Natural killer cell (primary cell): ENCODE data around the gene SMIM34. TPM values are rescaled to one million over a fixed set of nuclear protein-coding genes. Genes with fewer than 3 reads are reported as not detected.

Source experiments
- ATAC-seq, 3 donors: fragments of 150-1000 bp in 2 of 3; fragments of 200-7000 bp in 1 of 3; cut with Tn5 transposase; 1 replicate in 1 of 3; 2 replicates in 2 of 3; pipeline ENCODE4 v1.10.0; 2021; ENCODE audit warnings: mild to moderate bottlenecking in 2 of 3, moderate library complexity in 2 of 3
- DNase-seq, 2 donors: peaks; one replicate each; pipeline versions ENCODE4 v3.0.0 to v3.0.0-alpha.2; 2013 to 2021; ENCODE audit warnings: mixed read lengths in 1 of 2
- H3K27ac ChIP-seq: one replicate; pipeline ENCODE4 v1.5.1; 2013; ENCODE audit warnings: mild to moderate bottlenecking, low read length
- H3K27me3 ChIP-seq: one replicate; pipeline ENCODE4 v1.6.1; 2013; ENCODE audit warnings: low read length; ENCODE audit not compliant: control insufficient read depth, insufficient read depth
- H3K36me3 ChIP-seq: one replicate; pipeline ENCODE4 v1.6.1; 2013; ENCODE audit warnings: low read length; ENCODE audit not compliant: control insufficient read depth, insufficient read depth
- H3K4me1 ChIP-seq: one replicate; pipeline ENCODE4 v1.6.1; 2013; ENCODE audit warnings: low read length; ENCODE audit not compliant: control insufficient read depth, insufficient read depth
- H3K4me3 ChIP-seq: one replicate; pipeline ENCODE4 v1.5.1; 2013; ENCODE audit warnings: low read length
- H3K9me3 ChIP-seq: one replicate; pipeline ENCODE4 v1.6.1; 2013; ENCODE audit warnings: low read length; ENCODE audit not compliant: control insufficient read depth, insufficient read depth
- H3K27ac Mint-ChIP-seq, 2 donors: one replicate each; pipeline ENCODE4 v1.8.0; 2022; ENCODE audit warnings: mild to moderate bottlenecking in 2 of 2, mixed read lengths in 2 of 2, moderate library complexity in 1 of 2
- H3K27me3 Mint-ChIP-seq, 2 donors: one replicate each; pipeline ENCODE4 v1.8.0; 2022; ENCODE audit warnings: low read depth in 2 of 2, mixed read lengths in 2 of 2
- H3K36me3 Mint-ChIP-seq: one replicate; pipeline ENCODE4 v1.8.0; 2022; ENCODE audit warnings: mixed read lengths
- H3K4me1 Mint-ChIP-seq, 2 donors: one replicate each; pipeline ENCODE4 v1.8.0; 2022; ENCODE audit warnings: mixed read lengths in 2 of 2
- H3K4me3 Mint-ChIP-seq: one replicate; pipeline ENCODE4 v1.8.0; 2022; ENCODE audit warnings: mild to moderate bottlenecking, moderate library complexity, mixed read lengths
- H3K9me3 Mint-ChIP-seq, 2 donors: one replicate each; pipeline ENCODE4 v1.8.0; 2022; ENCODE audit warnings: mixed read lengths in 2 of 2
- WGBS: methylation state at CpG from one replicate; pipeline ENCODE4 v1.1.7; 2013; ENCODE audit warnings: missing lambda C conversion rate; ENCODE audit not compliant: insufficient coverage; 5-methylcytosine and 5-hydroxymethylcytosine counted together
- intact Hi-C: fragments of 100-400 bp; cut with micrococcal nuclease; formaldehyde crosslinking; loops from one replicate; pipeline ENCODE4 v1.14.2; 2022
- total RNA-seq, 4 donors: library from RNA; stranded (reverse); fragments of 120-200 nt in 1 of 4; gene quantifications; one replicate each; pipeline versions ENCODE4 v1.2.3 to v1.2.4, GENCODE V29; 2013 to 2022
- TF ChIP-seq, protein P1 (sequence below): fragments of 200-600 bp; IDR thresholded peaks from one replicate; pipeline ENCODE4 v1.8.0; 2022; ENCODE audit warnings: antibody characterized with exemption

SMIM34 gene
- total RNA-seq, 3 donors from 2014 or later (not counting 1 experiment from before 2014, with no cell fraction given) = not detected

DNA sequence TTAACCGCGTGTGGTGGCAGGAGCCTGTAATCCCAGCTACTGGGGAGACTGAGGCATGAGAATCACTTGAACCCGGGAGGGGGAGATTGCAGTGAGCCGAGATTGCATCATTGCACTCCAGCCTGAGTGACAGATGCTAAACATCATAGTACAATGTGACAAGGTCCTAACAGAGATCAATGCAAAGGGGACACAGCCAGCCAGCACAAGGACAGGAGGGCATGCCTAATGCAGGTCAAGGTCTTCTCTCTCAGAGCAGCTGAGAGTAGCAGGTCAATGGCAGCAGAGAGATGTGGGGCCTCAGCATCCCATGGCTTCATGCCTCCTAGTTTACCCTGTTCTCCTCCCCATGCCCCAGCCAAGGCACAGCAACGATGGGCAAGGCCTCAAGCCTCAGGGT lies 51.4 kb downstream of the SMIM34 start:
- Histone ChIP-seq H3K27me3 (no peaks in the 10 kb centered on the region), H3K4me1 (no peaks in the 10 kb centered on the region), H3K4me3 (no peak overlapping the region), H3K9me3 (no peaks in the 10 kb centered on the region), H3K36me3 (no peaks in the 10 kb centered on the region), H3K27ac (no peak overlapping the region)
- WGBS = 85% methylated on average over 5 of the region's 5 CpGs
- peaks cover 7 to 24% of the 10 kb centered on the region in 2 donors for H3K27me3 Mint-ChIP-seq
- H3K4me1 Mint-ChIP-seq = no peaks in the 10 kb centered on the region
- no peak for DNase-seq
- intact Hi-C loops = no loop called here
- no peak overlapping the region for H3K27ac Mint-ChIP-seq
- ATAC-seq = no peak
- TF ChIP-seq, protein P1, sequence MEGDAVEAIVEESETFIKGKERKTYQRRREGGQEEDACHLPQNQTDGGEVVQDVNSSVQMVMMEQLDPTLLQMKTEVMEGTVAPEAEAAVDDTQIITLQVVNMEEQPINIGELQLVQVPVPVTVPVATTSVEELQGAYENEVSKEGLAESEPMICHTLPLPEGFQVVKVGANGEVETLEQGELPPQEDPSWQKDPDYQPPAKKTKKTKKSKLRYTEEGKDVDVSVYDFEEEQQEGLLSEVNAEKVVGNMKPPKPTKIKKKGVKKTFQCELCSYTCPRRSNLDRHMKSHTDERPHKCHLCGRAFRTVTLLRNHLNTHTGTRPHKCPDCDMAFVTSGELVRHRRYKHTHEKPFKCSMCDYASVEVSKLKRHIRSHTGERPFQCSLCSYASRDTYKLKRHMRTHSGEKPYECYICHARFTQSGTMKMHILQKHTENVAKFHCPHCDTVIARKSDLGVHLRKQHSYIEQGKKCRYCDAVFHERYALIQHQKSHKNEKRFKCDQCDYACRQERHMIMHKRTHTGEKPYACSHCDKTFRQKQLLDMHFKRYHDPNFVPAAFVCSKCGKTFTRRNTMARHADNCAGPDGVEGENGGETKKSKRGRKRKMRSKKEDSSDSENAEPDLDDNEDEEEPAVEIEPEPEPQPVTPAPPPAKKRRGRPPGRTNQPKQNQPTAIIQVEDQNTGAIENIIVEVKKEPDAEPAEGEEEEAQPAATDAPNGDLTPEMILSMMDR = no peak
- no peak overlapping the region for H3K4me3 Mint-ChIP-seq
- no peaks in the 10 kb centered on the region for H3K9me3 Mint-ChIP-seq
- no peaks in the 10 kb centered on the region for H3K36me3 Mint-ChIP-seq

DNA sequence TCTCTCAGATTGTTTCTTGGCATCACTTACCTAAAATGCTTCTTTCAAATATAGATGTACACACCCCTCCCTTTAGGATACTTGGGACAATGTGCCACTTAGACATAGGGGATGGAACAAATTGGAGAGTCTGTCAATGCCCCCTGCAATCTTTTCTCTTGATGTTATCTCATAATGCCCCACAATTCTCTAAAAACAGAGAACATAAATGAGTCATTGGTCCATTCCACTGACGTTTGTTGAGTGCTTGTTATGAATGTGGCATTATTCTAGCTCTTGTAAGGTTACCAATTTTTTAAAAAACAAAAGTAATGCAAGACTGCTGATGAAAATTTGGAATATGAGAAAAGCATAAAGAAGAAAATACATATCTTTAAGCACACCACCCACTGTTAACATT lies 54.0 kb downstream of the SMIM34 start:
- peaks cover 7 to 24% of the 10 kb centered on the region in 2 donors for H3K27me3 Mint-ChIP-seq
- no peak overlapping the region for H3K4me3 ChIP-seq
- no peak overlapping the region for H3K4me3 Mint-ChIP-seq
- WGBS = 40% methylated on average over 1 of the region's 1 CpG
- no peaks in the 10 kb centered on the region for H3K4me1 Mint-ChIP-seq
- H3K27me3 ChIP-seq = no peaks in the 10 kb centered on the region
- no peaks in the 10 kb centered on the region for H3K36me3 ChIP-seq
- no peaks in the 10 kb centered on the region for H3K9me3 ChIP-seq
- intact Hi-C loops = no loop called here
- no peaks in the 10 kb centered on the region for H3K36me3 Mint-ChIP-seq
- ATAC-seq (no peak), DNase-seq (no peak)
- no peak overlapping the region for H3K27ac Mint-ChIP-seq
- no peaks in the 10 kb centered on the region for H3K9me3 Mint-ChIP-seq
- H3K27ac ChIP-seq = no peak overlapping the region
- TF ChIP-seq, protein P1 = no peak
- no peaks in the 10 kb centered on the region for H3K4me1 ChIP-seq

Other genes starting within 250 kb of the SMIM34 start
- under 1 TPM in 1 of 3 donors, not detected in 2; 0.60 TPM for gene KCNE2, start 59.9 kb downstream of the SMIM34 start, total RNA-seq
- 10 to 100 TPM in 1 of 3 donors, 1 to 10 TPM in 2; 1.0 to 16.3 (median 1.5) TPM for gene SMIM11, start 48.4 kb downstream of the SMIM34 start, total RNA-seq
- 1 to 10 TPM in 2 of 3 donors, under 1 TPM in 1; 0.52 to 3.3 (median 1.6) TPM for gene KCNE1, start 88.3 kb upstream of the SMIM34 start, total RNA-seq
- 1 to 10 TPM; 6.7 to 8.9 (median 8.2) TPM for gene RCAN1, start 191.2 kb upstream of the SMIM34 start, total RNA-seq
- not detected for gene CLIC6, start 245.0 kb upstream of the SMIM34 start, total RNA-seq